B cell (primary cell): ENCODE data around the gene ATG3.
"Not testable (repeated sequence)": the region's sequence is repeated elsewhere in the genome, so short reads cannot be mapped to it uniquely, and the experiment has no call there.

Experiments
- CTCF ChIP-seq: fragments of 200-600 bp; IDR thresholded peaks from one replicate; pipeline ENCODE4 v1.8.0; 2022; ENCODE audit warnings: antibody characterized with exemption, mild to moderate bottlenecking
- EZH2 ChIP-seq: IDR thresholded peaks from 2 replicates; pipeline ENCODE4 v1.6.1; 2012; ENCODE audit warnings: borderline replicate concordance, low read depth, mild to moderate bottlenecking, moderate library complexity, low read length; ENCODE audit not compliant: insufficient read depth, poor library complexity, severe bottlenecking

GRCh38 chr3:112518970-112519369 is 42.8 kb downstream of the ATG3 start:
- not testable (repeated sequence) for TF ChIP-seq EZH2, CTCF
